Neuronal stem cell (in vitro differentiated cells): ENCODE results near the gene RASGEF1C.

Experiments
- DNase-seq: peaks from one replicate; pipeline ENCODE4 v3.0.0-alpha.2; 2013; ENCODE audit warnings: low spot score
- H2AFZ ChIP-seq: one replicate; pipeline ENCODE4 v1.6.1; 2013; ENCODE audit warnings: mild to moderate bottlenecking, low read length, inconsistent platforms
- H2AK5ac ChIP-seq: 2 replicates; pipeline ENCODE4 v1.6.1; 2013; ENCODE audit warnings: low read depth, mild to moderate bottlenecking, inconsistent platforms, low read length, moderate library complexity, mixed read lengths
- H2BK120ac ChIP-seq: 2 replicates; pipeline ENCODE4 v1.6.1; 2013; ENCODE audit warnings: low read depth, mild to moderate bottlenecking, inconsistent platforms, low read length, moderate library complexity, mixed read lengths
- H2BK12ac ChIP-seq: one replicate; pipeline ENCODE4 v1.6.1; 2013; ENCODE audit warnings: low read length, inconsistent platforms
- H2BK15ac ChIP-seq: 2 replicates; pipeline ENCODE4 v1.6.1; 2013; ENCODE audit warnings: mild to moderate bottlenecking, low read length, inconsistent platforms, mixed read lengths
- H2BK5ac ChIP-seq: one replicate; pipeline ENCODE4 v1.6.1; 2013; ENCODE audit warnings: inconsistent platforms, mild to moderate bottlenecking, low read length, moderate library complexity
- H3K14ac ChIP-seq: one replicate; pipeline ENCODE4 v1.6.1; 2013; ENCODE audit warnings: low read length, inconsistent platforms
- H3K18ac ChIP-seq: 2 replicates; pipeline ENCODE4 v1.6.1; 2013; ENCODE audit warnings: low read length, inconsistent platforms
- H3K23ac ChIP-seq: 2 replicates; pipeline ENCODE4 v1.6.1; 2013; ENCODE audit warnings: low read depth, mild to moderate bottlenecking, mixed read lengths, low read length, inconsistent platforms; ENCODE audit not compliant: poor library complexity
- H3K27ac ChIP-seq: replicated peaks from 3 replicates; pipeline ENCODE4 v1.5.1; 2013; ENCODE audit warnings: low read length, inconsistent platforms
- H3K27me3 ChIP-seq, 3 experiments: 2 replicates each; pipeline ENCODE4 v1.6.1; 2013; ENCODE audit warnings: low read length in 3 of 3, mild to moderate bottlenecking in 2 of 3, inconsistent platforms in 1 of 3, low read depth in 1 of 3, mixed read lengths in 1 of 3, moderate library complexity in 1 of 3; ENCODE audit not compliant: control insufficient read depth in 3 of 3, insufficient read depth in 3 of 3
- H3K36me3 ChIP-seq, 2 donors: replicated peaks in 1 of 2; 2 replicates each; pipeline ENCODE4 v1.6.1; 2013; ENCODE audit warnings: low read length in 2 of 2; ENCODE audit not compliant: control insufficient read depth in 2 of 2, insufficient read depth in 2 of 2
- H3K4ac ChIP-seq: 2 replicates; pipeline ENCODE4 v1.6.1; 2013; ENCODE audit warnings: inconsistent platforms, mild to moderate bottlenecking, low read length, moderate library complexity
- H3K4me1 ChIP-seq, 2 donors: 1 replicate in 1 of 2; 2 replicates in 1 of 2; pipeline ENCODE4 v1.6.1; 2013; ENCODE audit warnings: low read length in 2 of 2, low read depth in 1 of 2; ENCODE audit not compliant: control insufficient read depth in 2 of 2, insufficient read depth in 1 of 2
- H3K4me2 ChIP-seq: one replicate; pipeline ENCODE4 v1.6.1; 2013; ENCODE audit warnings: mild to moderate bottlenecking, low read length, inconsistent platforms; ENCODE audit not compliant: insufficient read depth, poor library complexity, severe bottlenecking
- H3K4me3 ChIP-seq, 2 donors: 2 replicates each; pipeline ENCODE4 v1.5.1; 2013; ENCODE audit warnings: low read length in 2 of 2, mild to moderate bottlenecking in 2 of 2, inconsistent platforms in 1 of 2, moderate library complexity in 1 of 2
- H3K79me1 ChIP-seq: one replicate; pipeline ENCODE4 v1.6.1; 2013; ENCODE audit warnings: low read depth, mild to moderate bottlenecking, inconsistent platforms, low read length, moderate library complexity
- H3K9ac ChIP-seq: one replicate; pipeline ENCODE4 v1.6.1; 2013; ENCODE audit warnings: mild to moderate bottlenecking, low read depth, low read length, inconsistent platforms; ENCODE audit not compliant: poor library complexity
- H3K9me3 ChIP-seq, 2 donors: replicated peaks in 1 of 2; 2 replicates each; pipeline versions ENCODE3 to v1.6.1; 2013; ENCODE audit warnings: low read length in 2 of 2, mild to moderate bottlenecking in 2 of 2, inconsistent platforms in 1 of 2, low read depth in 1 of 2, mixed read lengths in 1 of 2, moderate library complexity in 1 of 2; ENCODE audit not compliant: control insufficient read depth in 2 of 2, insufficient read depth in 1 of 2
- H4K8ac ChIP-seq: one replicate; pipeline ENCODE4 v1.6.1; 2013; ENCODE audit warnings: low read depth, mild to moderate bottlenecking, inconsistent platforms, low read length, moderate library complexity
- H4K91ac ChIP-seq: one replicate; pipeline ENCODE4 v1.6.1; 2013; ENCODE audit warnings: low read length, low read depth, mild to moderate bottlenecking, inconsistent platforms; ENCODE audit not compliant: poor library complexity
- WGBS, 2 donors: extraction: QIAGEN DNeasy Blood & Tissue Kit; methylation state at CpG; one replicate each; pipeline ENCODE4 v1.1.7; 2013; ENCODE audit warnings: missing lambda C conversion rate in 2 of 2, mixed read lengths in 1 of 2; ENCODE audit not compliant: insufficient read length in 2 of 2, insufficient replicate concordance in 1 of 2; ENCODE audit errors: extremely low coverage in 2 of 2; 5-methylcytosine and 5-hydroxymethylcytosine counted together

Gene RASGEF1C

GRCh38 chr5:180115326-180116076 is 93.5 kb downstream of the RASGEF1C start:
- Histone ChIP-seq H3K23ac (no peak overlapping the region), H3K79me1 (no peaks in the 10 kb centered on the region), H3K18ac (peak overlapping the region; percentile 97), H3K4me2 (no peak overlapping the region), H3K27me3 (no peaks in the 10 kb centered on the region), H3K4ac (no peak overlapping the region), H4K8ac (no peak overlapping the region), H3K4me1 (peaks cover 4 to 12% of the 10 kb centered on the region in 2 donors), H2BK12ac (peak overlapping the region; percentile 95), H3K27ac (no peak overlapping the region), H2AFZ (peak overlapping the region; percentile 81), H3K9ac (peak overlapping the region; percentile 38), H2AK5ac (peak overlapping the region; percentile 4), H3K9me3 (no peaks in the 10 kb centered on the region), H2BK5ac (no peak overlapping the region), H3K4me3 (no peak overlapping the region), H4K91ac (peak overlapping the region; percentile 3), H2BK15ac (peak overlapping the region; percentile 90), H2BK120ac (peak overlapping the region; percentile 34), H3K36me3 (no peaks in the 10 kb centered on the region), H3K14ac (peak overlapping the region; percentile 86)
- WGBS, 2 donors = no CpG with 5 or more reads among the region's 14 CpGs
- DNase-seq = no peak

- H3K79me1 ChIP-seq = no peaks in the 10 kb centered on the region
- WGBS, 2 donors = no CpG with 5 or more reads among the region's 23 CpGs
- H4K8ac ChIP-seq = no peak overlapping the region
- DNase-seq = no peak
- H2BK12ac ChIP-seq = no peak overlapping the region
- H2BK15ac ChIP-seq = peak overlapping the region; percentile 14
- H2AK5ac ChIP-seq = peak overlapping the region; percentile 88
- H3K27ac ChIP-seq = no peak overlapping the region
- no peak overlapping the region for H4K91ac ChIP-seq
- peak overlapping the region; percentile 81 for H3K23ac ChIP-seq
- H2AFZ ChIP-seq = no peak overlapping the region
- no peak overlapping the region for H3K4me2 ChIP-seq
- H2BK120ac ChIP-seq = no peak overlapping the region
- no peaks in the 10 kb centered on the region for H3K9me3 ChIP-seq
- H3K36me3 ChIP-seq = no peaks in the 10 kb centered on the region
- H3K4me3 ChIP-seq = no peak overlapping the region
- H3K4me1 ChIP-seq = peaks cover 4 to 12% of the 10 kb centered on the region in 2 donors
- H3K27me3 ChIP-seq = no peaks in the 10 kb centered on the region
- H3K14ac ChIP-seq = no peak overlapping the region
- H3K18ac ChIP-seq = peak overlapping the region; percentile 19
- H3K4ac ChIP-seq = no peak overlapping the region
- no peak overlapping the region for H2BK5ac ChIP-seq
- H3K9ac ChIP-seq = no peak overlapping the region
These were observed 94.6 kb downstream of the RASGEF1C start for GRCh38 chr5:180114304-180115003.

GRCh38 chr5:180113660-180114303 is 95.2 kb downstream of the RASGEF1C start:
- Histone ChIP-seq H3K36me3 (no peaks in the 10 kb centered on the region), H3K9ac (no peak overlapping the region), H2AK5ac (peak overlapping the region; percentile 88), H2AFZ (no peak overlapping the region), H3K23ac (no peak overlapping the region), H4K8ac (no peak overlapping the region), H3K27me3 (no peaks in the 10 kb centered on the region), H3K4me2 (no peak overlapping the region), H4K91ac (no peak overlapping the region), H3K79me1 (no peaks in the 10 kb centered on the region), H3K14ac (no peak overlapping the region), H2BK12ac (no peak overlapping the region), H2BK5ac (no peak overlapping the region), H2BK120ac (no peak overlapping the region), H3K18ac (peak overlapping the region; percentile 19), H3K4me3 (no peak overlapping the region), H3K4me1 (peaks cover 4 to 12% of the 10 kb centered on the region in 2 donors), H3K4ac (no peak overlapping the region), H2BK15ac (no peak overlapping the region), H3K9me3 (no peaks in the 10 kb centered on the region), H3K27ac (no peak overlapping the region)
- no peak for DNase-seq
- 100% methylated on average over 4 of the region's 23 CpGs; no CpG with 5 or more reads in 1 of the 2 donors for WGBS, 2 donors
